Ramos (cell line): ENCODE results near the gene SNCAIP.

Source experiments
- in situ Hi-C: fragments of 300-500 bp; cut with MboI; formaldehyde crosslinking; loops from one replicate; pipeline ENCODE4 v1.14.3; 2022; ENCODE audit warnings: low sequenced_read_pairs; ENCODE audit not compliant: unreplicated experiment

SNCAIP gene

DNA sequence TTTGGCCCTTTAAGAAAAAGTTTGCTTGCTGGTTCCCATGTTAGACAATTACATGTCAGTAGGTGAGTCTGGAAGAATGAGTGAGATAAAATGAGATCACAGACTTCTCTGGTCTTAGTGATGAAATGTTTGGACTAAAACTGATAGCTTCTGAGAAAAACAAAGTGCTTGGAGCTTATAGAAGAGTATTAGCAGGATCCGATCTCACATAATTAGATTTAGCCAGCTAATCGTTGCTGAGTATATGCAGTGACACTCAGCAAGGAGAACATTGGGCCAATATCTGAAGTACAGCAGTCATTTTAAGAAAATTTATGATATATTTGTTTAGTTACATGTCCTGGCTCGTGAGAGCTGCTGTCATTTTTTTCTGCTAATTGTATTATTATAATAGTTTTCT, 135.8 kb downstream of the SNCAIP start:
- in situ Hi-C loops, result no loop called here

DNA sequence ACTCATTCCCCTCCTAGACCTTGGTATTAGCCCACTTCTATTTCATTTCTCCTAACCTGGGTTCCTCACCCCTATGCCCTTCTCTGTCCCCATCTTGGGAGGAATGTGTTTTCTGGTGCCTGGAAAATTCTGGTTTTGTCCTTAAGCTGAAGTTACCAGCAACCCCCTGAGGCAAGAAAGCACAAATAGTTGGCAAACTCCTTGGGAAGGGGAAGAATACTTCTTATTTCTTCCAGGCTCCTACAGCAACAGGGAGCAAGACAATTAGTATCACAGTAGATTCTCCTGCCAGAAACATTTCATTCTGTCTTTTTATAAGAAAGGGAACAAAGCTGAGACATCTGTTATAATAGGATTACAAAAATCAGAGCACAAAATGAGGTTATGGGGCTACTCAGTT, 142.5 kb downstream of the SNCAIP start:
- in situ Hi-C loops, result no loop called here

DNA sequence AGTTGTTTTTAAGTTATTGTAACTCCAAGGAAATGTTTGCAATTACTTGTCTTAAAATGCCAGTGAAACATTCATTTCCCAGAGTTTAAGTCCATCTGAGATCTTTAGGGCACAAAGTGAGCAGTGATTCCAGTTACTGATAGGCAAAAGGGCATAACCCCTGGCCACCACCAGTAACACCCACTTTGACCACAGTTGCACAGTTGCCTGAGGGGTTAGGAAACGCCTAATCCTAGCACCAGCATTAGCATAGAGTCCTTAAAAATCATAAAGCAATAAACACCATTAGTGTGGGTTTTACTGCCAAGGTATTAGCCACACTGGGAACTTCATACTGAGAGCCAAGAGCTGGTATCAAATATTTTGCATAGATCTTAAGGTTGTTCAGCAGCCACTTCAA, 143.9 kb downstream of the SNCAIP start:
- in situ Hi-C loops, result no loop called here

DNA sequence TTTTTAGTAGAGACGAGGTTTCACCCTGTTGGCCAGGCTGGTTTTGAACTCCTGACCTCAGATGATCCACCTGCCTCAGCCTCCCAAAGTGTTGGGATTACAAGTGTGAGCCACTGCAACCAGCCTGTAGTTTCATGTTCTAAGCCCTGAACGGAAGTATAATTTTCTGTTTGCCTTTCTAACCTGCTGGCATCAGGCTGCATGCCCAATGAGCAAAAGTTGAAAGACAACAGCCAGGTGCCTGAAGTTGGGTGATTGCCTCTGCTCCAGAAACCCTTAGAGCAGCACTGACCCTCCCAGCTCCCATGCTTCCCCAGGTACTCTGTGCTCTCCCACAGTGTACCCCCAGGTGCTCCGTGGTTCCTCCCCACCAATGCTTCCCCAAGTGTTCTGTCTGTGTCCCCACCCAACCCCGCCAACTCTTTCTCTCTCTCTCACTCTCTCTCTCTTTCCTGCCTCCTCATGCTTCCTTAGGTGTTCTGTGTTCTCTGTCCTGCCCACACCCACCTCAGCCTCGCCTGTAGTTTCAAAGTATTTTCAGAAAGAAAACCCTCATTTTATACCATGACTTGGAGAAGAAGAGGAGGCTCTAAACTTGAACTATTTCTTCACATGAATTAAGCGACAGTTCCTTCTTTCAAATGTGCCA, 145.3 kb downstream of the SNCAIP start:
- in situ Hi-C loops, result no loop called here

DNA sequence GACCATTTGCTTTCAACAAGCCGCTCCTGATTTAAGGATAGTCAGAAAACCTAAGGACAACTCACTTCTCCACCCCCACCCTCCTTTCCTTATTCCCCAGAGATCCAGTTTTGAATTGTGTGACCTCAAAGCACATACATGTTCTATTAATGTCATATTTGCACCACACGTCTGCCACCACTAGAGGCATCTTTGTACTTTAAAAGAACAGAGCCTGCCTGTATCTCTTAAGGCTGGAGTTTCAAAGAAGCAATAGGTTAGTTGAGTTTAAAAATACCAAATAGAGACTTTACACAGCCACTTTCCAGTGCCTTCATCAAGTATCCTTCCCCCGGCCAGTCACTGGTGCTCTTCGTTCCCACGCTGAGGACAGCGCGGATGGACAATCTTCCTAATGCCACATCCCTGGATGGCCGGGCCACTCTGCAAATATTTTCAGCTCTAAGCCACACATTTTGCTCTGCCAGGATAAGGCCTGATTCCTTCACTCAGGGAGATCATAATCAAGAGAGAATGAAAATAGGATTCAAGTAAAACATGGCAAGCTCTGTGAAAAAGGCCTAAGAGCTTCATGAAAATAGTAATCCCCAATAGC, 146.3 kb downstream of the SNCAIP start:
- in situ Hi-C loops, result no loop called here

DNA sequence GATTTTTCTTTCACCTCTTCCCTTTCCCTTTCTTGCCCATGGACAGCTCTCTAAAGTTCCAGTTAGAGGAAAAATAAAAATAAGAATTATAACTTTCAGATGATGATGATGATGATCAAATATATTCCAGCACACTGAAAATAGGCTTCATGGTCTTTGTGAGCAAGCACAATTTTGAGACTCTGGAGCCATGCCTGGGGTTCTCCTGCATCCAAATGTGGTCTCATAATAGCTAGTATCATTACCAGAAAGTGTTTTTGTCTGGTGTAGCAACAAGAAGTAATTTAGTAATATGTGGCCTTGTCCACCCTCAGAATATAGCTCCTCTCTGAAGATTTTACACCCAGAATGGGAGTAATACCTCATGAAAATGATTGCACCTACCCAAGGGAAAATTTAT, 150.4 kb downstream of the SNCAIP start:
- in situ Hi-C loops, result no loop called here

DNA sequence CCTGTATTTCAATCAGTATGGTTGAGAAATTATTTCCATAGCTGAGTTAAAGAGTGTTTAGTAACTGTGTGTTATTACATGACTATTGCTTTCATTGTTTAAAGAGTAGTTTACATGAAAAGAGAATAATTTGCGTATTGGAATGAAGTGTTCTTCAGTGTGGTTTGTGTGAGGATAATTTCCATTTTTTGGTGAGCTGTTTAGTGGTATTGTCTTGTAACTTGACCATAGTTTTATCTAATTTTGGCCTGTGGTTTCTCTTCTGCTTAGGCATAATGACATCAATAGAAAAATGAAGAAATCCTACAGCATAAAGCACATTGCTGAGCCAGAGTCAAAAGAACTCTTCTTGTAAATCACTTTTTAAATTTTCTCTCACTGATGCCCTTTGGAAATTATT, 151.2 kb downstream of the SNCAIP start:
- in situ Hi-C loops, result no loop called here

DNA sequence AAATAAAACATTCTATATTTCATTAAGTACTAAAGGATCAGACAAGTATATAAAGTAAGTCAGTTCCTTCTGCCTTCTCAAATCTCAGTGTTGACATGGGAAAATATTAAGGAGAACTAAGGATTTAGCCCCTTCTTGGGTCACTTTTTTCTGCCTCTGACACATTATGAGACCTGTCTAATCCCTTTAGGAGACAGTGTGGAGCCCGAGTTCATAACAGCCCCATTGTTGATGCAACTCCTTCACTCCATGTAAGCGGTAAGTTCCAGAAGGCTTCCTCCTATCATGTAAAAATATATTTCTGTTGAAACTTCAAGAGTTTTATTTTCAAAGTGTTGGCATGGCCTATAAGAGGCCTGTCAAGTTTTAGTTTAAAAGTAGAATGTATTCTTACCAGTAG, 152.2 kb downstream of the SNCAIP start:
- in situ Hi-C loops, result no loop called here

DNA sequence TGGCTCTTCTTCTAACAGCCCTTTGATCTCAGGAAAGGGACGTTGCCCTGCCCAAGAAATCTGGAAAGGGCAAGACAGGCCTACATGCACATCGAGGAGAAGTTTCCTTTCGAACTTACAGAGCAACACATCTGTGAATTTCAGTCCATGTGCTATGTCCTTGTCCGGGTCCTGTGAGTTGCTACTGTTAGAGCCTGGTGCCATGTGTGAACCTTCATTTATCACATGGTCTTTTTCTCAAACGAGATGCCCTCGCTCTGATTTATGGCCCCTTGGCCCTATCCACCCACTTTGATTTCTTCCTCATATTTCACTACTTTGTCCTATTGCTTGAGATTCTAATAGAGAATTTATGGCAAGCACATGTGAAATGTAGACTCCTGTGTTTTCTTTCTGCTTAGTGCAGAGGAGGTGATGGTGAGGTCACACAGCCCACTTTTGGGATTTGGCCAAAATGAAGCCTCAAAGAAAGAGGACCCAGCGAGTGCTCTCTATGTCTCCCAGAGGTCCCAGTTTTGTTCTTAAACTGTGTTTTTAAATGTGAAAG, 153.1 kb downstream of the SNCAIP start:
- in situ Hi-C loops, result no loop called here

DNA sequence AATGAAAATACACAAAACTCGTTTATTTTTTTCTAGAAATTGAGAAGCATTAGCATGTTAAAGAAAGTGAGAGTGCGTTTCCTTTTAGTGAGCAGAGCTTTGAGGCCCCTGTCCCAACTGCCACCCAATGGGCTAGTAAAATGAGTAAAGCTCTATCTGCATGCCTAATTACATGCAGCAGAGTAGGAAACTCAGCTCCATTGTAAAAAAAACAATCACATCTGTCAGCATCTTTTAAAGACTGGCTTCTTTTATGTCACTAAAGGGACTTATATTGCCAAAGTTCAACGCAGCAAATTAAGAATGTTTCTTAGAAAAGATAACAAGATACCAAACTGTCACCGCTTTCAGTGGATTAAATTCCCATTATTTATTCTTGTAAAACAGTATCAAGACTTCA, 154.0 kb downstream of the SNCAIP start:
- in situ Hi-C loops, result no loop called here

DNA sequence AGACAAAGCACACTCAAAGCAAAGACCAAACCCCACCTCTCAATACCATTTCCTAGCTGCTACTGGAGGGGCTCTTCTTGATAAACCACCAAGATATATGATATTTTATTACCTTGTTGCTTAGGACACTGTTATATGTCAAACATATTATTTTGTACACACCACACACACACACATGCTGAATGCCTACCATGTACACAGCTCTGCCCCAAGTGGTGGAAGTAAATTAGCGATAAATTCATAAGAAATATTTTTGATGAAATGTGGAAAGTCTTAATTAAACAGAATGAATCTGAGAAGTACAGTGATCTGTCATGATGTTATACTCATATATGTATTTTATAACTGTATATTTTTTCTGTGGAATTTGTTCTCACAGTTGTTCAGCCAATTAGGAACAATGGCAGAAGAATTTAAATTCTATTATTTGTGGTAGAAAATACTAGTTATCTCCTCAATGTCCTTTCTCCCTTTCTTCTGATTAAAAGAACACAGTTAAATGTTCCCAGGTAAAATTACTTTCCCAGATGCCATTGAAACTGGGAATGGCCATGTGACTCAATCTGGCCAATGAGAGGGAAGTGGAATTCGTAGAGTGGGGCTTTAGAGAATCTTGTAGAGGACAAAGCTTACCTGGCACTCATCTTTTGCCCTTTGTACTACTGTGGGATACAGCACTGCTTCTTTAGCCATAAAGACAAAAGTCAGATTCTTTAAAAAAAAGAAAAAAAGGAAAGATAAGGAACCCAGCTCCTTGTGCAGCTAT, 156.5 kb downstream of the SNCAIP start:
- in situ Hi-C loops, result no loop called here

DNA sequence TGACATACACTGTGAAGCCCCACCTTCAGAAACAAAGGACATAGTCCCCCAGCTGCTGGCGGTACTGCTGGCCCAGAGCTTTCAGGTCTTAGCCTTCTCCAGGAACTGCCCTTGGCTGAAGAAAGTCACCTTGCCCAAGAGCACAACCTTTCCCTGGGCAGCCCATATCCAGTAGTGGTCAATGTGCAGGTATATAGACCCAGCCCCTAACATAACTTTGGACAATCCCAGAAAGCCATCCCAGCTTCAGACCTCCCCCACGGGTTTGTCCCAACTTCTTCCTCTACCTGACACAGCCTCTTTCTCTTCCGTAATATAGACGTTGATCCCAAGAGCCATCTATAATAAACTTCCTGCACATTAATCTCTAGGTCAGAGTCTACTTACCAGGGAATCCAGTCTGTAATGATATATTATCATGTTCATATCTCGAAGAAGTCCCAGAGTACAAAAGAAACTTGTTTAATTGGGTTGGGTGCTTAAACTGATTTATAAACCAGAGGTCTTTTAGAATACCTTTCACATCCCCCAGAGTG, 157.4 kb downstream of the SNCAIP start:
- in situ Hi-C loops, result no loop called here

DNA sequence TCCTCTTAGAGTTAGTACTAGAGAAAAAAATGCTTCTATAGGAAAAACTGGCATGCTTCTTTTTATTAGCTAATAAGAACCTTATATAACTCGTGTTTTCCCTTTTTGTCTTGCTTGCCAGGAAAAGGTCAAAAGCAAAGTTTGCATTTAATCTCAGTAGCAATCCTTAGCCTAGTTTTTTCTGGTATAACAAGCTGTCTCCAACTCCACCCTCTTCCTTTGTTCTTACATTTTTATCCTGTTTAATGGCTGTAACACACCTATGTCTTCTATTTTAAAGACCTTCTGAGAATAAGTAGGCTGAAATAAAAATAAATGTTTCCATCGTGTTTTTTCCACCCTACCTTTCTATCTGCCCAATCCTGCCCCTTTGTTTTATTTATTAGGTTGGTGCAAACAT, 158.3 kb downstream of the SNCAIP start:
- in situ Hi-C loops, result no loop called here

DNA sequence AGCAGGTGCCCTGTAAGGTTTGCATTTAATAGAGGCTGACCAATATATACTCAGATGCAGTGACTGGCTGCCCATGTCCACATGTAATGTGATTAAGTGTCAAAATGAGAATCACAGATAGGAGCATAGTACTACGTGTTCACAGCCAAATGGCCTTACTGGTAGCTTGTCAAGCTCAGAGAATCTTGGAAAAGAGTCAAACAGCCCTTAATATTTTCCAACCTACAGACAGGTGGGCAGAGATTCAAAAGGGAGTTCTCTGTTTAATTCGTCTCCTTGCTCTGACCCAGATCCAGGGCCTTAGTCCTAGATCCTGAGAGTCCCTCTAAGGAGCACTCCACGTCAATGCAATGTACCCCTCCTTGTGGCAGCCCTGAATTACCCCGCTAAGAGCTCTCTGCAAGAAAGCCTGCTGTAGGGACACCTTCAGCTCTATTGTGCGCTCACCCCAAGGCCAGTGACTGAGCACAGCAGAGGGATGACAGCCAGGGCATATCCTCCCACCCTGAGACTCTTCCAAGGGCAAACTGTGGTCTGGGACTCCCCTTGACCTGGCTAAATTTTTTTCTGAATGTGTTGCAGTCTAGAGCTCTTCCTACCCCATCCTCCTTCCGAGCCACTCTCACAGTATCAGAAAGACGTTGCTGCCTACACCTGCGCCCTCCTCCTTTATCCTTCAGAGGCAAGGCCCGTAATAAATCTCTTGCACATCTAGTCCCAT, 159.2 kb downstream of the SNCAIP start:
- in situ Hi-C loops, result no loop called here

DNA sequence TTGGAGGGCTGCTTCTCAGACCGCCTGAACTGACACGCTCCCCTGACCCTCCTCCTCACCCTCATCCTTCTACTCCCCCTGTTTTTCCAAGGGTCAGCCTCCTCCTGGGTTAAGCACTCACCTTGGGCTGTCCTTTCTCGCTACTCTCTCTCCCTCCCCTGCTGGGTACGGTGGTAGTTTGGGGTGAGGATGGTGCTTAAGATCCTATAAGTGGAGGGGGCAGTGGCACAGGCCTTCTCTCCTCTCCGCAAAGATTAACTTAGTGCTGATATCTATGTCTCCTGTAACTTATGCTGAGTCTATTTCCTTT, 159.7 kb downstream of the SNCAIP start:
- in situ Hi-C loops, result no loop called here

DNA sequence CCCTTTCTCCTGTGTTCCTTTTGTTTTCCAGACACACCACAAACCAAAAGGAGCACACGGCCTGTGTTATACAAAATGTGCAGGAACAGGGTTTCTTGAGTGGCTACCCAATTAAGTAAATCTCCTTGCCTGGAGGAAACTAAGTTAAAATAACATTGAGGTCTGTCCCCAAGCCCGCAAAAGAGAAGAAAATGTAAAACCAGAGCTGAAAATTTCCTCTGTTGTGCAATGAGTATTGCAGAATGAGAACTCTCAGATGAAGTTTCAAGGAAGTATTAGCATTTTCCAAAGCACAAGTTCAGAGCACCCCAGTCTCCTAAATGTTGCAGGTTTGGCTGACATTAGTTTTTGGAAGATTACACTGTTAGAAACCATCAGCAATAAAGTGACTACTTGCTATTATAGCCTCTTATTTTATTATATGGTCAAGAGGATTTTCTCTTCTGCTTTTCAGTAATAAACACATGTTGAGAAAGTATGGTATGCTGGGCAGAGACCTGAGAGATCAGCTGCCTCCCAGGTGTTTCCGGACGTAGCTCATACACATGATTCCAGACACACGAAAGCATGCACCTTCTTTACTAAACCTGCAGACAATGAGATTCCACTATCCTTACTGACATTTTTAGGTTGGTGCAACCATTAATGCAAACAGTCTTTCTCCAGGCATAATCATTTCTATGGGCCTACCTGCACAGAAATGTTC, 161.3 kb downstream of the SNCAIP start:
- in situ Hi-C loops, result no loop called here

DNA sequence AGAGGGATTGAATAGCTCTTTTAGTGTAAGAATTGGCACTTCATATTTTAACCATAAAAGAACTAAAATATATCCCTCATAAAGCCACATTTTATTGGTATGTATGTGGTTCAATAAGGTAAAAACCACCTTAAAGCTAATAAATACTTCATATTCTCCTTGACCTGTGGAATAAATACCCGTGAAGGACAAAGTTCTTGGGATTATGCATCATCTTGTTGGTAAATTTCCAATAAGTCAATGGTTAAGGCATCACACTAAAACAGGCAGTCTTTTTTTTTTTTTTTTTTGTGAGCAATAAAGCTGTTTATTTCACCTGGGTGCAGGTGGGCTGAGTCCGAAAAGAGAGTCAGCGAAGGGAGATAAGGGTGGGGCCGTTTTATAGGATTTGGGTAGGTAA, 161.9 kb downstream of the SNCAIP start:
- in situ Hi-C loops, result no loop called here

DNA sequence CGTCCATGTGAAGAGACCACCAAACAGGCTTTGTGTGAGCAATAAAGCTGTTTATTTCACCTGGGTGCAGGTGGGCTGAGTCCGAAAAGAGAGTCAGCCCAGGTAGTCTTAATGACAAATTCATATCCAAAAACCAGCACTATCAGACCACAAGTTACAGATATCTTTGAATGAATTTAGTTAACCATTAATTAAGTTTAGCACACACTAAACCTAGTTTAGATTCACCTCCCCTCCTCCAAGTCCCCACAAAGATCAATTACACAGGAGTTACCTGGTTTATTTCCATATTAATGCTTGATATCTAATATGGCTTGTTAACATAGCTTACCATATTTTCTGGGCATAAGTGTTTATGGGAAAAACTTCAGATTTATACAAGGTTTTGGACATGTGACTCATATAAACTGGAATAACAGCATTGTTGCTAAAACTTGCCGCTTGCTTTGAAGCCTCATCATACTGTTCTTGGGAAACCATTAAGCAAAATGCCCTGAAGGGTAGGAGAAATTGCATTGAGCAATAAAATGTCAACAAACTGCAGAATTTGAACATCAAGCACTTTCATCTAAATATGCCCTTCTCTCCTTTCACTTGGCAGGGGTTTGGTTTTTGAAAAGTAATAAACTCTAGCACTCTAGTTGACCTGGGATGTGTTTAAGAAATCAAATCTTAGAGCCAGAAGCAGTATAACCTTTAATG, 166.9 kb downstream of the SNCAIP start:
- in situ Hi-C loops, result no loop called here

DNA sequence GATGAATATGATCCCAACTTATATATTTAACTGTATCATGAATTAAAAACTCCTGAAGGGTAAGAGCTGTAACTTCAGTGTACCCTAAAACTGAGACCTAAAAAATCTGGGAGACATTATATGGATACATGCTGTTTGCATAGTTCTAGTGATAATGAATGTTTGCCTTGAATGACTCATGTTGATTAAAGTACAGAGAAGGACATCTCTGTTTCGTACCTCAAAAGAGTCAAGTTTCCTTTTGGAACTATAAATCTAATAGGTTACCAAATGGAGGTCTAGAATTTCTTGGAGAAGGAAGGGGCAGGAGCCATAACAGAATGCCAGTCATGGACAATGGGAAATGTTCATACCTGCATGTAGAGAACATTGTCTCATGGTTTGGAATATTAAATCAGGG, 168.1 kb downstream of the SNCAIP start:
- in situ Hi-C loops, result no loop called here

DNA sequence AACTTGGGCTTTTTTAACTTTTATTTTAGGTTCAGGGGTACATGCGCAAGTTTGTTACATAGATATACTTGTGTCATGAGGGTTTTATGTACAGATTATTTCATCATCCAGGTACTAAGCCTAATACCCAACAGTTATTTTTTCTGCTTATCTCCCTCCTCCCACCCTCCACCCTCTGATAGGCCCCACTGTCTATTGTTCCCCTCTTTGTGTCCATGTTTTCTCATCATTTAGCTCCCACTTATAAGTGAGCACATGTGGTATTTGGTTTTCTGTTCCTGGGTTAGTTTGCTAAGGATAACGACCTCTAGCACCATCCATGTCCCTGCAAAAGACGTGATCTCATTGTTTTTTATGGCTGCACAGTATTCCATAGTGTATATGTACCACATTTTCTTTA, 172.1 kb downstream of the SNCAIP start:
- in situ Hi-C loops, result no loop called here
